Measurements from ENCODE around the gene WSB1.

WSB1 gene

GRCh38 chr17:27310565-27311110, 16.7 kb downstream of the WSB1 start:
- no peak overlapping the region for H3K4me3 ChIP-seq (ENCODE audit: low read depth in 1 of 5, low read length in 5 of 5)
- H3K27ac ChIP-seq (ENCODE audit: low read depth, low read length): no peak overlapping the region
- no peak overlapping the region for H3K9ac ChIP-seq (ENCODE audit: low read length in 5 of 5)
- H3K27me3 ChIP-seq (ENCODE audit: control insufficient read depth in 5 of 5, insufficient read depth in 4 of 5, low read length in 5 of 5): no peaks in the 10 kb centered on the region
- peaks cover 61 to 93% (median 79%) of the 10 kb centered on the region in 5 donors for H3K36me3 ChIP-seq (ENCODE audit: control insufficient read depth in 5 of 5, insufficient read depth in 5 of 5, low read length in 5 of 5)
- H3K9me3 ChIP-seq (ENCODE audit: control insufficient read depth in 5 of 5, low read length in 5 of 5): no peaks in the 10 kb centered on the region
- peaks cover 0 to 12% (median 7%) of the 10 kb centered on the region in 5 donors for H3K4me1 ChIP-seq (ENCODE audit: control insufficient read depth in 5 of 5, insufficient read depth in 5 of 5, low read length in 5 of 5)

- Histone ChIP-seq H3K4me3 (ENCODE audit: low read depth in 1 of 5, low read length in 5 of 5) (no peak overlapping the region), H3K27me3 (ENCODE audit: control insufficient read depth in 5 of 5, insufficient read depth in 4 of 5, low read length in 5 of 5) (no peaks in the 10 kb centered on the region), H3K4me1 (ENCODE audit: control insufficient read depth in 5 of 5, insufficient read depth in 5 of 5, low read length in 5 of 5) (peaks cover 0 to 10% (median 7%) of the 10 kb centered on the region in 5 donors), H3K9me3 (ENCODE audit: control insufficient read depth in 5 of 5, low read length in 5 of 5) (no peaks in the 10 kb centered on the region), H3K27ac (ENCODE audit: low read depth, low read length) (no peak overlapping the region), H3K36me3 (ENCODE audit: control insufficient read depth in 5 of 5, insufficient read depth in 5 of 5, low read length in 5 of 5) (peaks cover 55 to 87% (median 71%) of the 10 kb centered on the region in 5 donors), H3K9ac (ENCODE audit: low read length in 5 of 5) (no peak overlapping the region)
Observed at GRCh38 chr17:27313301-27313700, 19.4 kb downstream of the WSB1 start.

- H3K27ac ChIP-seq (ENCODE audit: low read depth, low read length): peak overlapping the region; percentile 1
- H3K9ac ChIP-seq (ENCODE audit: low read length in 5 of 5): no peak overlapping the region
- no peaks in the 10 kb centered on the region for H3K9me3 ChIP-seq (ENCODE audit: control insufficient read depth in 5 of 5, low read length in 5 of 5)
- no peaks in the 10 kb centered on the region for H3K27me3 ChIP-seq (ENCODE audit: control insufficient read depth in 5 of 5, insufficient read depth in 4 of 5, low read length in 5 of 5)
- H3K4me3 ChIP-seq (ENCODE audit: low read depth in 1 of 5, low read length in 5 of 5): no peak overlapping the region
- H3K4me1 ChIP-seq (ENCODE audit: control insufficient read depth in 5 of 5, insufficient read depth in 5 of 5, low read length in 5 of 5): peaks cover 5 to 22% (median 21%) of the 10 kb centered on the region in 5 donors
- H3K36me3 ChIP-seq (ENCODE audit: control insufficient read depth in 5 of 5, insufficient read depth in 5 of 5, low read length in 5 of 5): peaks cover 41 to 79% (median 61%) of the 10 kb centered on the region in 5 donors
Observed at GRCh38 chr17:27315322-27315721, 21.4 kb downstream of the WSB1 start.

- Histone ChIP-seq H3K4me1 (ENCODE audit: control insufficient read depth in 5 of 5, insufficient read depth in 5 of 5, low read length in 5 of 5) (peaks cover 5 to 23% (median 22%) of the 10 kb centered on the region in 5 donors), H3K36me3 (ENCODE audit: control insufficient read depth in 5 of 5, insufficient read depth in 5 of 5, low read length in 5 of 5) (peaks cover 37 to 73% (median 56%) of the 10 kb centered on the region in 5 donors)
Observed at GRCh38 chr17:27315796-27316465, 22.0 kb downstream of the WSB1 start.

GRCh38 chr17:27318228-27318627, 24.3 kb downstream of the WSB1 start:
- Histone ChIP-seq H3K4me1 (ENCODE audit: control insufficient read depth in 5 of 5, insufficient read depth in 5 of 5, low read length in 5 of 5) (peaks cover 5 to 37% (median 29%) of the 10 kb centered on the region in 5 donors), H3K4me3 (ENCODE audit: low read depth in 1 of 5, low read length in 5 of 5) (no peak overlapping the region), H3K36me3 (ENCODE audit: control insufficient read depth in 5 of 5, insufficient read depth in 5 of 5, low read length in 5 of 5) (peaks cover 22 to 51% (median 39%) of the 10 kb centered on the region in 5 donors), H3K9me3 (ENCODE audit: control insufficient read depth in 5 of 5, low read length in 5 of 5) (no peaks in the 10 kb centered on the region), H3K27ac (ENCODE audit: low read depth, low read length) (peak overlapping the region; percentile 11), H3K9ac (ENCODE audit: low read length in 5 of 5) (no peak overlapping the region), H3K27me3 (ENCODE audit: control insufficient read depth in 5 of 5, insufficient read depth in 4 of 5, low read length in 5 of 5) (no peaks in the 10 kb centered on the region)

More at GRCh38 chr17:27315796-27316465, 22.0 kb downstream of the WSB1 start:
- no peak overlapping the region for H3K9ac ChIP-seq (ENCODE audit: low read length in 5 of 5)
- H3K27me3 ChIP-seq (ENCODE audit: control insufficient read depth in 5 of 5, insufficient read depth in 4 of 5, low read length in 5 of 5): no peaks in the 10 kb centered on the region
- no peaks in the 10 kb centered on the region for H3K9me3 ChIP-seq (ENCODE audit: control insufficient read depth in 5 of 5, low read length in 5 of 5)
- H3K4me3 ChIP-seq (ENCODE audit: low read depth in 1 of 5, low read length in 5 of 5): no peak overlapping the region
- H3K27ac ChIP-seq (ENCODE audit: low read depth, low read length): peak overlapping the region; percentile 1

GRCh38 chr17:27318633-27319032, 24.7 kb downstream of the WSB1 start:
- no peak overlapping the region for H3K4me3 ChIP-seq (ENCODE audit: low read depth in 1 of 5, low read length in 5 of 5)
- peak overlapping the region; percentile 11 for H3K27ac ChIP-seq (ENCODE audit: low read depth, low read length)
- no peak overlapping the region for H3K9ac ChIP-seq (ENCODE audit: low read length in 5 of 5)
- H3K4me1 ChIP-seq (ENCODE audit: control insufficient read depth in 5 of 5, insufficient read depth in 5 of 5, low read length in 5 of 5): peaks cover 5 to 41% (median 33%) of the 10 kb centered on the region in 5 donors
- H3K36me3 ChIP-seq (ENCODE audit: control insufficient read depth in 5 of 5, insufficient read depth in 5 of 5, low read length in 5 of 5): peaks cover 18 to 47% (median 35%) of the 10 kb centered on the region in 5 donors
- no peaks in the 10 kb centered on the region for H3K27me3 ChIP-seq (ENCODE audit: control insufficient read depth in 5 of 5, insufficient read depth in 4 of 5, low read length in 5 of 5)
- H3K9me3 ChIP-seq (ENCODE audit: control insufficient read depth in 5 of 5, low read length in 5 of 5): no peaks in the 10 kb centered on the region

- Histone ChIP-seq H3K4me1 (ENCODE audit: control insufficient read depth in 5 of 5, insufficient read depth in 5 of 5, low read length in 5 of 5) (peaks cover 8 to 52% (median 42%) of the 10 kb centered on the region in 5 donors), H3K27me3 (ENCODE audit: control insufficient read depth in 5 of 5, insufficient read depth in 4 of 5, low read length in 5 of 5) (no peaks in the 10 kb centered on the region), H3K9ac (ENCODE audit: low read length in 5 of 5) (no peak overlapping the region), H3K27ac (ENCODE audit: low read depth, low read length) (no peak overlapping the region), H3K9me3 (ENCODE audit: control insufficient read depth in 5 of 5, low read length in 5 of 5) (no peaks in the 10 kb centered on the region), H3K4me3 (ENCODE audit: low read depth in 1 of 5, low read length in 5 of 5) (no peak overlapping the region), H3K36me3 (ENCODE audit: control insufficient read depth in 5 of 5, insufficient read depth in 5 of 5, low read length in 5 of 5) (peaks cover 15 to 37% (median 30%) of the 10 kb centered on the region in 5 donors)
Observed at GRCh38 chr17:27319541-27320221, 25.8 kb downstream of the WSB1 start.

GRCh38 chr17:27320222-27320560, 26.3 kb downstream of the WSB1 start:
- Histone ChIP-seq H3K27ac (ENCODE audit: low read depth, low read length) (no peak overlapping the region), H3K4me3 (ENCODE audit: low read depth in 1 of 5, low read length in 5 of 5) (no peak overlapping the region), H3K4me1 (ENCODE audit: control insufficient read depth in 5 of 5, insufficient read depth in 5 of 5, low read length in 5 of 5) (peaks cover 8 to 53% (median 44%) of the 10 kb centered on the region in 5 donors), H3K27me3 (ENCODE audit: control insufficient read depth in 5 of 5, insufficient read depth in 4 of 5, low read length in 5 of 5) (no peaks in the 10 kb centered on the region), H3K9me3 (ENCODE audit: control insufficient read depth in 5 of 5, low read length in 5 of 5) (no peaks in the 10 kb centered on the region), H3K9ac (ENCODE audit: low read length in 5 of 5) (no peak overlapping the region), H3K36me3 (ENCODE audit: control insufficient read depth in 5 of 5, insufficient read depth in 5 of 5, low read length in 5 of 5) (peaks cover 11 to 32% (median 25%) of the 10 kb centered on the region in 5 donors)

- Histone ChIP-seq H3K4me3 (ENCODE audit: low read depth in 1 of 5, low read length in 5 of 5) (no peak overlapping the region), H3K9ac (ENCODE audit: low read length in 5 of 5) (no peak overlapping the region), H3K27me3 (ENCODE audit: control insufficient read depth in 5 of 5, insufficient read depth in 4 of 5, low read length in 5 of 5) (no peaks in the 10 kb centered on the region), H3K27ac (ENCODE audit: low read depth, low read length) (no peak overlapping the region), H3K4me1 (ENCODE audit: control insufficient read depth in 5 of 5, insufficient read depth in 5 of 5, low read length in 5 of 5) (peaks cover 8 to 50% (median 42%) of the 10 kb centered on the region in 5 donors), H3K9me3 (ENCODE audit: control insufficient read depth in 5 of 5, low read length in 5 of 5) (no peaks in the 10 kb centered on the region), H3K36me3 (ENCODE audit: control insufficient read depth in 5 of 5, insufficient read depth in 5 of 5, low read length in 5 of 5) (peaks cover 3 to 20% (median 14%) of the 10 kb centered on the region in 5 donors)
Observed at GRCh38 chr17:27321372-27321771, 27.5 kb downstream of the WSB1 start.

- H3K4me1 ChIP-seq (ENCODE audit: control insufficient read depth in 5 of 5, insufficient read depth in 5 of 5, low read length in 5 of 5): peaks cover 8 to 50% (median 42%) of the 10 kb centered on the region in 5 donors
- peaks cover 3 to 16% (median 9%) of the 10 kb centered on the region in 5 donors for H3K36me3 ChIP-seq (ENCODE audit: control insufficient read depth in 5 of 5, insufficient read depth in 5 of 5, low read length in 5 of 5)
- H3K9me3 ChIP-seq (ENCODE audit: control insufficient read depth in 5 of 5, low read length in 5 of 5): no peaks in the 10 kb centered on the region
- no peak overlapping the region for H3K27ac ChIP-seq (ENCODE audit: low read depth, low read length)
- no peaks in the 10 kb centered on the region for H3K27me3 ChIP-seq (ENCODE audit: control insufficient read depth in 5 of 5, insufficient read depth in 4 of 5, low read length in 5 of 5)
- no peak overlapping the region for H3K4me3 ChIP-seq (ENCODE audit: low read depth in 1 of 5, low read length in 5 of 5)
- no peak overlapping the region for H3K9ac ChIP-seq (ENCODE audit: low read length in 5 of 5)
Observed at GRCh38 chr17:27322026-27322425, 28.1 kb downstream of the WSB1 start.

Data from subcutaneous abdominal adipose tissue (tissue), 5 donors.